ENCODE data around the gene ZNF3. TPM values are rescaled to one million over a fixed set of nuclear protein-coding genes. Genes with fewer than 3 reads are reported as not detected.

ZNF3 gene
- total RNA-seq, 1 donor from 2014 or later = 12.9 TPM

- no peak for DNase-seq
- Histone ChIP-seq H3K9me3 (replicated peaks) (no peaks in the 10 kb centered on the region), H3K4me3 (no peak overlapping the region), H3K27ac (replicated peaks) (no peak overlapping the region), H3K27me3 (ENCODE audit: low read depth) (no peaks in the 10 kb centered on the region), H3K36me3 (peaks cover 18% of the 10 kb centered on the region), H3K4me1 (no peaks in the 10 kb centered on the region)
- intact Hi-C loops (cut with micrococcal nuclease) = no loop called here
- no peak for TF ChIP-seq CTCF (IDR thresholded peaks at IDR 0.05; ENCODE audit: borderline replicate concordance)
Observed at GRCh38 chr7:100040575-100040974, 40.9 kb downstream of the ZNF3 start.

DNA sequence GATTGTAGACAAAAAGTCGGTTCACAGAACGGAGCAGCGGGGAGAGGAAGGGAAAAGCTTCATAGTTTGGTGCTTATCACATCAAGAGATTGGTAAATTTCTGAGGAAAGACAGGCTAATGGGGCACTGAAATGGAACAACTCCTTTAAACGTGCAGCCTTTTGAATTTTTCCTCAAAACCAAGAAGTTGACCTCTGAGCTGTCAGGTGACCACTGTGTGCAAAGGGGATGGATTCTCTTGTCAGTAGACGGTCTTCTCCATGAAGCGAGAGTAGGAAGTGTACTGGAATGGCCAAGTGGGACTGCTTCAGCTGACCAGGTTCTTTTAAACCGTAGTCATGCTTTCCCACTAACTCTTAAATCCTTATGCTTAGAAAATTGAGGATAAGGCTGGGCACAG is 43.2 kb downstream of the ZNF3 start:
- no peak for DNase-seq
- no peak overlapping the region for H3K4me3 ChIP-seq
- TF ChIP-seq CTCF (IDR thresholded peaks at IDR 0.05; ENCODE audit: borderline replicate concordance) = no peak
- intact Hi-C loops (cut with micrococcal nuclease) = no loop called here
- H3K27ac ChIP-seq (replicated peaks) = no peak overlapping the region
- no peaks in the 10 kb centered on the region for H3K4me1 ChIP-seq
- H3K36me3 ChIP-seq = peaks cover 41% of the 10 kb centered on the region
- no peaks in the 10 kb centered on the region for H3K27me3 ChIP-seq (ENCODE audit: low read depth)
- H3K9me3 ChIP-seq (replicated peaks) = no peaks in the 10 kb centered on the region

GRCh38 chr7:100035876-100036275 is 45.6 kb downstream of the ZNF3 start:
- no peak for DNase-seq
- no peak for TF ChIP-seq CTCF (IDR thresholded peaks at IDR 0.05; ENCODE audit: borderline replicate concordance)
- Histone ChIP-seq H3K4me3 (no peak overlapping the region), H3K4me1 (no peaks in the 10 kb centered on the region), H3K27me3 (ENCODE audit: low read depth) (no peaks in the 10 kb centered on the region), H3K36me3 (peaks cover 65% of the 10 kb centered on the region), H3K9me3 (replicated peaks) (no peaks in the 10 kb centered on the region), H3K27ac (replicated peaks) (no peak overlapping the region)
- intact Hi-C loops (cut with micrococcal nuclease) = no loop called here

DNA sequence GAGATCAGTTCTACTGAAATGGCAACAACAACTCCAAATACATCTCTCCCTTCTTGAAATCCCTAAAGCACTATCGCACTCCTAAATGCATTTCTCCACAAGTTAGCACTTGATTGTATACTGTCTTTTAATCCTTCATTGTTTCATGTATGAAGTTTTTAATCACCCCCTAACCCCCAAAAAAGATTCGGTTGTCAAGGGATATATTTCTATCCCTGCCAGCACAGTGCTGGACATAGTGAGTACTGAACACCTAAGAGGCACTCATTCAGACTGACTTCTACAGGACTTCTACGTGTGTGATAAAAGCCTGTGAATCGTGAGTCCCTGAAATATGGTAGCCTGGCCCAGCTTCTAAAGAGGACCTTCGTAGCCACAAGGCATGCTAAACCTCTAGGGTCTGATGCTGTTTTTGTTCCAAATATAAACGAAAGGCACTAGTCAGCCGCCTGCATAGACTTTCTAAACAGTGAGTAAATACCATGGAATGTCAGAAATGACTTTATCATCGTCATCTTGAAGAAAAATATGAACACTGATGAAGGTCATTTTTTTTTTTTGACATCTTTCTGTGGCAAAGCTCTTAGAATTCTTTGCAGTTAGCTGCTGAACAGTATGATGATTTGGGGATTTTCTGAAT is 46.5 kb downstream of the ZNF3 start:
- H3K4me3 ChIP-seq = no peak overlapping the region
- no peak for TF ChIP-seq CTCF (IDR thresholded peaks at IDR 0.05; ENCODE audit: borderline replicate concordance)
- no peaks in the 10 kb centered on the region for H3K9me3 ChIP-seq (replicated peaks)
- intact Hi-C loops (cut with micrococcal nuclease) = no loop called here
- H3K4me1 ChIP-seq = no peaks in the 10 kb centered on the region
- H3K27me3 ChIP-seq (ENCODE audit: low read depth) = no peaks in the 10 kb centered on the region
- H3K27ac ChIP-seq (replicated peaks) = no peak overlapping the region
- no peak for DNase-seq
- H3K36me3 ChIP-seq = peaks cover 74% of the 10 kb centered on the region

DNA sequence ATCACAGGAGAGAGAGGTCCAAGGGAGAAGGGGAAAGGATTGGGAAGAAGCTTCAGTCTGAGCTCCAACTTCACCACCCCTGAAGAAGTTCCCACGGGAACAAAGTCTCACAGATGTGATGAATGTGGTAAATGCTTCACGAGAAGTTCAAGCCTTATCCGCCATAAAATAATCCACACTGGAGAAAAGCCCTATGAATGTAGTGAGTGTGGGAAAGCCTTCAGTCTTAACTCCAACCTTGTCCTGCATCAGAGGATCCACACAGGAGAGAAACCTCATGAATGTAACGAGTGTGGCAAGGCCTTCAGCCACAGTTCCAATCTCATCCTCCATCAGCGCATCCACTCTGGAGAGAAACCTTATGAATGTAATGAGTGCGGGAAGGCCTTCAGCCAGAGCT is 48.0 kb downstream of the ZNF3 start:
- no peak for TF ChIP-seq CTCF (IDR thresholded peaks at IDR 0.05; ENCODE audit: borderline replicate concordance)
- Histone ChIP-seq H3K4me3 (no peak overlapping the region), H3K36me3 (peaks cover 76% of the 10 kb centered on the region), H3K9me3 (replicated peaks) (no peaks in the 10 kb centered on the region), H3K4me1 (no peaks in the 10 kb centered on the region), H3K27me3 (ENCODE audit: low read depth) (no peaks in the 10 kb centered on the region), H3K27ac (replicated peaks) (no peak overlapping the region)
- DNase-seq = no peak
- intact Hi-C loops (cut with micrococcal nuclease) = no loop called here
